Measurements from ENCODE around the gene WBP1L.

WBP1L gene

GRCh38 chr10:102762401-102763015 is 18.8 kb downstream of the WBP1L start:
- Histone ChIP-seq H3K27me3 (ENCODE audit: control insufficient read depth, low read length) (no peaks in the 10 kb centered on the region), H3F3A (ENCODE audit: control insufficient read depth, insufficient read depth) (no peaks in the 10 kb centered on the region), H3K9me2 (replicated peaks; ENCODE audit: control insufficient read depth, low read length) (no peaks in the 10 kb centered on the region), H4K20me1 (ENCODE audit: control insufficient read depth, insufficient read depth, low read depth, low read length) (no peaks in the 10 kb centered on the region), H3K4me3 (ENCODE audit: low read length) (no peak overlapping the region), H3K79me2 (ENCODE audit: control insufficient read depth, low read length) (peaks cover 14% of the 10 kb centered on the region), H3K9me3 (ENCODE audit: control insufficient read depth, insufficient read depth, low read length) (no peaks in the 10 kb centered on the region), H3K4me1 (ENCODE audit: control insufficient read depth, low read length) (no peaks in the 10 kb centered on the region), H3K27ac (ENCODE audit: low read depth, low read length) (no peak overlapping the region), H3K36me3 (ENCODE audit: control insufficient read depth, low read length) (no peaks in the 10 kb centered on the region; the same call in 1 of the 2 replicates), H3K4me2 (ENCODE audit: low read length) (no peak overlapping the region)
- TF ChIP-seq, protein P1, sequence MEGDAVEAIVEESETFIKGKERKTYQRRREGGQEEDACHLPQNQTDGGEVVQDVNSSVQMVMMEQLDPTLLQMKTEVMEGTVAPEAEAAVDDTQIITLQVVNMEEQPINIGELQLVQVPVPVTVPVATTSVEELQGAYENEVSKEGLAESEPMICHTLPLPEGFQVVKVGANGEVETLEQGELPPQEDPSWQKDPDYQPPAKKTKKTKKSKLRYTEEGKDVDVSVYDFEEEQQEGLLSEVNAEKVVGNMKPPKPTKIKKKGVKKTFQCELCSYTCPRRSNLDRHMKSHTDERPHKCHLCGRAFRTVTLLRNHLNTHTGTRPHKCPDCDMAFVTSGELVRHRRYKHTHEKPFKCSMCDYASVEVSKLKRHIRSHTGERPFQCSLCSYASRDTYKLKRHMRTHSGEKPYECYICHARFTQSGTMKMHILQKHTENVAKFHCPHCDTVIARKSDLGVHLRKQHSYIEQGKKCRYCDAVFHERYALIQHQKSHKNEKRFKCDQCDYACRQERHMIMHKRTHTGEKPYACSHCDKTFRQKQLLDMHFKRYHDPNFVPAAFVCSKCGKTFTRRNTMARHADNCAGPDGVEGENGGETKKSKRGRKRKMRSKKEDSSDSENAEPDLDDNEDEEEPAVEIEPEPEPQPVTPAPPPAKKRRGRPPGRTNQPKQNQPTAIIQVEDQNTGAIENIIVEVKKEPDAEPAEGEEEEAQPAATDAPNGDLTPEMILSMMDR (IDR thresholded peaks at IDR 0.05; ENCODE audit: low read depth, low read length, poor library complexity, severe bottlenecking): no peak
- no peak for TF ChIP-seq EZH2phosphoT487 (IDR thresholded peaks at IDR 0.05; ENCODE audit: borderline replicate concordance, low read length)

- H3K4me1 ChIP-seq (ENCODE audit: control insufficient read depth, low read length): no peaks in the 10 kb centered on the region
- H3K36me3 ChIP-seq (ENCODE audit: control insufficient read depth, low read length): no peaks in the 10 kb centered on the region; the same call in 1 of the 2 replicates
- peaks cover 10% of the 10 kb centered on the region; the same call in 1 of the 2 replicates for H3K79me2 ChIP-seq (ENCODE audit: control insufficient read depth, low read length)
- no peaks in the 10 kb centered on the region for H3K27me3 ChIP-seq (ENCODE audit: control insufficient read depth, low read length)
- H4K20me1 ChIP-seq (ENCODE audit: control insufficient read depth, insufficient read depth, low read depth, low read length): no peaks in the 10 kb centered on the region
- H3K9me2 ChIP-seq (replicated peaks; ENCODE audit: control insufficient read depth, low read length): no peaks in the 10 kb centered on the region
- H3K4me3 ChIP-seq (ENCODE audit: low read length): no peak overlapping the region
- TF ChIP-seq EZH2phosphoT487 (IDR thresholded peaks at IDR 0.05; ENCODE audit: borderline replicate concordance, low read length): no peak
- TF ChIP-seq, protein P1 (IDR thresholded peaks at IDR 0.05; ENCODE audit: low read depth, low read length, poor library complexity, severe bottlenecking): no peak
- H3K4me2 ChIP-seq (ENCODE audit: low read length): no peak overlapping the region
- no peaks in the 10 kb centered on the region for H3F3A ChIP-seq (ENCODE audit: control insufficient read depth, insufficient read depth)
- no peak overlapping the region for H3K27ac ChIP-seq (ENCODE audit: low read depth, low read length)
- H3K9me3 ChIP-seq (ENCODE audit: control insufficient read depth, insufficient read depth, low read length): no peaks in the 10 kb centered on the region
Measured at GRCh38 chr10:102763037-102763607, 19.4 kb downstream of the WBP1L start.

DNA sequence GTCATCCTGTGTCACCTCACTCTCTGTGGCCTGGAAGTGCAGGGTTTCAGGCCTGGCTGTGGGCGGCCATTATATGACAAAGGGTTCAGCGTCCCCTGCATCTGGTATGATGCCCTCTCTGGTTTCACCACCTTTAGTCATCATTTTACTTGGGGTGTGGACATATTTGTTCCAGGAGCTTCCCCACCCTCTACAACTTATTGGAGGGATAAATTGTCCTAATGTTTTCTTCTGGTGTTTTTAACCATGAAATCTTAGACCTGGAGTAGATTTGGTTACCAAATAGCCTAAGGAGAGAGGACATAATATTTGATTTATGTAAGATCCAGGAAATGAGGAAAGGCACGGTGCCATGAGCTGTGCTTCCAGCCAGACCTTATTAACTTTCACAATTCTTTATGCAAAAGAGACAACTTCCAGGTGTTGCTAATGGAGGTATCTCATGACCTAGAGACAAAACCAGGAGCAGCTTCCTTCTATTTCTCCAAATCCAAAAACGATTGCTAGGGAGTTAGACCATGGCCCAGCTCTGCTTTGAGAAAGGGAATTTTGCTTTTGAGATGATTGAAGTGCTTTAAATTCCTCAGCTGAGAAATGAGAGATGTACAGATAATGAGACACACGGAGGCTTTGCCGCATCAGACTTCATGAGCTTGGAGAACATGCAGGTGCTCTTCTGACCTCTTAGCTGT is 20.9 kb downstream of the WBP1L start:
- Histone ChIP-seq H3K9me3 (ENCODE audit: control insufficient read depth, insufficient read depth, low read length) (no peaks in the 10 kb centered on the region), H3F3A (ENCODE audit: control insufficient read depth, insufficient read depth) (no peaks in the 10 kb centered on the region), H3K27ac (ENCODE audit: low read depth, low read length) (no peak overlapping the region), H4K20me1 (ENCODE audit: control insufficient read depth, insufficient read depth, low read depth, low read length) (no peaks in the 10 kb centered on the region), H3K4me2 (ENCODE audit: low read length) (no peak overlapping the region), H3K79me2 (ENCODE audit: control insufficient read depth, low read length) (peaks cover 2% of the 10 kb centered on the region; the same call in 1 of the 2 replicates), H3K27me3 (ENCODE audit: control insufficient read depth, low read length) (no peaks in the 10 kb centered on the region), H3K4me1 (ENCODE audit: control insufficient read depth, low read length) (no peaks in the 10 kb centered on the region), H3K36me3 (ENCODE audit: control insufficient read depth, low read length) (no peaks in the 10 kb centered on the region; the same call in 1 of the 2 replicates), H3K9me2 (replicated peaks; ENCODE audit: control insufficient read depth, low read length) (no peaks in the 10 kb centered on the region), H3K4me3 (ENCODE audit: low read length) (no peak overlapping the region)
- no peak for TF ChIP-seq EZH2phosphoT487 (IDR thresholded peaks at IDR 0.05; ENCODE audit: borderline replicate concordance, low read length)
- TF ChIP-seq, protein P1 (IDR thresholded peaks at IDR 0.05; ENCODE audit: low read depth, low read length, poor library complexity, severe bottlenecking): no peak

All from DOHH2 (cell line).